HepG2 (cell line): ENCODE data around the gene RNF6. TPM values are rescaled to one million over a fixed set of nuclear protein-coding genes. Genes with fewer than 3 reads are reported as not detected.

ENCODE experiments used
- ATAC-seq: fragments of 200-7000 bp; cut with Tn5 transposase; 3 replicates; pipeline ENCODE4 v1.9.1; 2020; ENCODE audit warnings: mild to moderate bottlenecking, moderate library complexity
- BruUV-seq: library from RNA; stranded (reverse); fragments of 400-500 nt; replicated peaks from 2 replicates; lab custom pipeline; 2021; lab: Mats Ljungman, UMichigan
- CTCF ChIA-PET: fragments of 300-600 bp; formaldehyde crosslinking; extraction: SDS; loops from one replicate; lab custom pipeline; 2021; ENCODE audit warnings: low total read pairs, inconsistent platforms, low intra/inter-chr PET ratio; lab: Yijun Ruan, JAX
- POLR2A ChIA-PET: fragments of 350-600 bp; sonication (Branson Sonifier 250); formaldehyde crosslinking; loops from one replicate; lab custom pipeline; 2020; ENCODE audit warnings: antibody characterized with exemption, inconsistent platforms; lab: Yijun Ruan, JAX
- DNase-seq: peaks from one replicate; pipeline ENCODE4 v3.0.0-alpha.2; 2015; ENCODE audit warnings: low spot score
- FAIRE-seq: peaks from 3 replicates; lab custom pipeline; 2011; peaks lifted over from hg19 to GRCh38; lab: Jason Lieb, UNC
- H2AFZ ChIP-seq: one replicate; pipeline ENCODE4 v1.6.1; 2011; ENCODE audit warnings: low read length, inconsistent platforms
- H3K27ac ChIP-seq: fragments of 300-600 bp; 3 replicates; pipeline ENCODE4 v1.8.0; 2011; ENCODE audit warnings: mixed run types, mild to moderate bottlenecking, mixed read lengths, low read length, inconsistent platforms; ENCODE audit not compliant: insufficient read depth; ENCODE audit errors: extremely low read length
- H3K27me3 ChIP-seq, 2 experiments: fragments of 200-600 bp in 1 of 2; 2 replicates in 1 of 2; 3 replicates in 1 of 2; pipeline versions ENCODE4 v1.6.0 to v1.8.0; 2011; ENCODE audit warnings: low read length in 2 of 2, mild to moderate bottlenecking in 2 of 2, moderate library complexity in 2 of 2, inconsistent platforms in 1 of 2; ENCODE audit not compliant: insufficient read depth in 2 of 2, control insufficient read depth in 1 of 2
- H3K36me3 ChIP-seq, 2 experiments: fragments of 200-600 bp in 1 of 2; replicated peaks in 1 of 2; 2 replicates in 1 of 2; 3 replicates in 1 of 2; pipeline versions ENCODE4 v1.5.1 to v1.8.0; 2011; ENCODE audit warnings: low read length in 2 of 2, inconsistent platforms in 1 of 2; ENCODE audit not compliant: insufficient read depth in 2 of 2, control insufficient read depth in 1 of 2
- H3K4me1 ChIP-seq: 2 replicates; pipeline ENCODE4 v1.5.1; 2012; ENCODE audit warnings: low read length, inconsistent platforms; ENCODE audit not compliant: insufficient read depth
- H3K4me2 ChIP-seq: 2 replicates; pipeline ENCODE4 v1.6.0; 2011; ENCODE audit warnings: low read depth, low read length, inconsistent platforms
- H3K4me3 ChIP-seq, 3 experiments: fragments of 200-600 bp in 1 of 3; sonication (generic), shearing (Covaris generic) in 1 of 3; replicated peaks in 1 of 3; 2 replicates each; pipeline ENCODE4 v1.5.1; 2011 to 2016; ENCODE audit warnings: low read length in 3 of 3, inconsistent platforms in 2 of 3, low read depth in 2 of 3, mild to moderate bottlenecking in 2 of 3, control low read depth in 1 of 3, mixed read lengths in 1 of 3; ENCODE audit not compliant: insufficient read depth in 1 of 3
- H3K79me2 ChIP-seq: one replicate; pipeline ENCODE4 v1.6.1; 2011; ENCODE audit warnings: low read length, inconsistent platforms; ENCODE audit not compliant: insufficient read depth
- H3K9ac ChIP-seq: 2 replicates; pipeline ENCODE4 v1.6.0; 2011; ENCODE audit warnings: mild to moderate bottlenecking, low read depth, low read length, inconsistent platforms; ENCODE audit not compliant: insufficient read depth
- H3K9me3 ChIP-seq: 2 replicates; pipeline ENCODE4 v1.5.1; 2012; ENCODE audit warnings: mild to moderate bottlenecking, low read length
- H4K20me1 ChIP-seq: 2 replicates; pipeline ENCODE4 v1.6.0; 2011; ENCODE audit warnings: inconsistent platforms, mild to moderate bottlenecking, low read length, moderate library complexity; ENCODE audit not compliant: insufficient read depth
- ARID4A ChIP-seq: sonication (generic); formaldehyde crosslinking; IDR thresholded peaks from 2 replicates; pipeline ENCODE4 v1.5.0; 2020; ENCODE audit warnings: mild to moderate bottlenecking, missing genetic modification reagents, borderline replicate concordance
- CEBPZ ChIP-seq: IDR thresholded peaks from 2 replicates; pipeline ENCODE4 v1.6.1; 2012; ENCODE audit warnings: low read length, improper control_type of control experiment
- CHD2 ChIP-seq: IDR thresholded peaks from 2 replicates; pipeline ENCODE4 v1.6.1; 2011; ENCODE audit warnings: low read depth, low read length, improper control_type of control experiment
- PRDM10 ChIP-seq: sonication (generic); formaldehyde crosslinking; IDR thresholded peaks from 2 replicates; pipeline ENCODE4 v1.4.0; 2020; ENCODE audit warnings: low read depth, missing genetic modification reagents
- ZBTB43 ChIP-seq: sonication (generic); formaldehyde crosslinking; conservative IDR thresholded peaks from 2 replicates; pipeline ENCODE4 v1.4.0; 2020; ENCODE audit warnings: missing genetic modification reagents
- ZC3H13 ChIP-seq: sonication (generic); formaldehyde crosslinking; IDR thresholded peaks from 2 replicates; pipeline ENCODE4 v1.8.1; 2023; ENCODE audit warnings: mild to moderate bottlenecking, missing genetic modification reagents, moderate library complexity
- ZFY ChIP-seq: sonication (generic); formaldehyde crosslinking; IDR thresholded peaks from 2 replicates; pipeline ENCODE4 v1.4.0; 2020; ENCODE audit warnings: missing genetic modification reagents
- ZNF335 ChIP-seq: sonication (generic); formaldehyde crosslinking; IDR thresholded peaks from 2 replicates; pipeline ENCODE4 v1.4.0; 2020; ENCODE audit warnings: missing genetic modification reagents
- ZNF552 ChIP-seq: sonication (generic); formaldehyde crosslinking; IDR thresholded peaks from 2 replicates; pipeline ENCODE4 v1.9.0; 2022; ENCODE audit warnings: missing genetic modification reagents, mild to moderate bottlenecking, borderline replicate concordance
- WGBS: methylation state at CpG from one replicate; pipeline ENCODE4 v1.1.6; 2017; ENCODE audit warnings: low lambda C conversion rate; 5-methylcytosine and 5-hydroxymethylcytosine counted together
- in situ Hi-C: cut with HindIII; loops from 2 replicates; pipeline ENCODE4 v1.10.0; 2017; ENCODE audit warnings: low pct_unique_long_range_greater_than_20kb; ENCODE audit not compliant: extremely low pct_ligation_motif_present
- intact Hi-C: fragments of 100-400 bp; cut with micrococcal nuclease; formaldehyde crosslinking; loops from one replicate; pipeline ENCODE4 v1.10.0; 2022; ENCODE audit not compliant: unreplicated experiment
- polyA plus RNA-seq, 8 experiments: library from polyadenylated mRNA; depleted of rRNA in 3 of 8; stranded (reverse) in 7 of 8; unstranded in 1 of 8; fragments of >200 nt; fragmentation: Illumina TruSeq in 4 of 8; extraction: Trizol in 4 of 8; gene quantifications; 2 replicates each; pipeline versions ENCODE4 v1.2.1 to v1.2.3, GENCODE V29; 2011 to 2016; ENCODE audit warnings: low read depth in 4 of 8, missing spikeins in 1 of 8, mixed read lengths in 1 of 8; ENCODE audit not compliant: insufficient read depth in 1 of 8
- total RNA-seq, 5 experiments: library from RNA; depleted of rRNA; stranded (reverse); fragments of >200 nt; fragmentation: Illumina TruSeq; extraction: Trizol; gene quantifications; 2 replicates each; pipeline ENCODE4 v1.2.3, GENCODE V29; 2016; ENCODE audit warnings: low read depth in 1 of 5

The RNF6 gene
- total and polyA plus RNA-seq, 2 of the 13 experiments (the other 11 are each of a cell fraction or from before 2014, with no cell fraction given), result 14.6 to 36.8 TPM

GRCh38 chr13:26185720-26186117 lies 36.4 kb downstream of the RNF6 start (continued):
- no peak for TF ChIP-seq ARID4A
- no peak for TF ChIP-seq ZFY (CRISPR knock-in tag)
- TF ChIP-seq, all 625 proteins: peak for 0

GRCh38 chr13:26184791-26185250 lies 37.3 kb downstream of the RNF6 start:
- in situ Hi-C loops, result loop anchor here (5.0 to 25.0 kb wide), 4 partner anchors 317 to 677 kb away; no protein-coding TSS in a partner anchor
- H2AFZ ChIP-seq, result no peak overlapping the region
- H3K9me3 ChIP-seq, result no peaks in the 10 kb centered on the region
- intact Hi-C loops, result loop anchor here (1.0 to 5.0 kb wide), 3 partner anchors 217 to 513 kb away; no protein-coding TSS in a partner anchor
- WGBS, result 41% methylated on average over 8 of the region's 8 CpGs
- no peak overlapping the region for H3K27ac ChIP-seq
- H3K9ac ChIP-seq, result no peak overlapping the region
- no peaks in the 10 kb centered on the region; a peak in 1 of 5 replicates for H3K27me3 ChIP-seq
- ChIA-PET POLR2A (interaction anchor here (1.0 to 2.8 kb wide), 3 partner anchors 37 to 514 kb away, joined by 4 to 9 read pairs (median 5); partner anchors contain the start of gene RNF6), CTCF (interaction anchor here (0.7 to 2.4 kb wide), 5 partner anchors 298 to 514 kb away, joined by 3 to 16 read pairs (median 6); no protein-coding TSS in a partner anchor)
- peaks cover 17% of the 10 kb centered on the region; the same call in 1 of the 2 replicates for H3K4me1 ChIP-seq
- H3K36me3 ChIP-seq, result no peaks in the 10 kb centered on the region
- no peaks in the 10 kb centered on the region for H4K20me1 ChIP-seq
- no peak overlapping the region for H3K4me2 ChIP-seq
- peak; percentile 83 for FAIRE-seq
- BruUV-seq, result no TSS peak
- peak; percentile 72 for DNase-seq
- H3K79me2 ChIP-seq, result no peaks in the 10 kb centered on the region
- peak; percentile 68 for ATAC-seq
- no peak overlapping the region for H3K4me3 ChIP-seq
- TF ChIP-seq ZNF552, result no peak
- TF ChIP-seq ZC3H13 (CRISPR knock-in tag), result no peak
- TF ChIP-seq CEBPZ, result no peak
- no peak for TF ChIP-seq PRDM10
- no peak for TF ChIP-seq ZNF335
- TF ChIP-seq CHD2, result no peak
- no peak for TF ChIP-seq ZBTB43 (CRISPR knock-in tag)
